K562 (cell line): Measurements from ENCODE around the gene CDC14B.

ENCODE experiments used
- SIN3A ChIP-seq, 2 experiments: fragments of 150-350 bp in 1 of 2; IDR thresholded peaks; 2 replicates each; pipeline ENCODE4 v1.6.1; 2011 to 2016; ENCODE audit warnings: borderline replicate concordance in 2 of 2, low read depth in 2 of 2, low read length in 2 of 2, mild to moderate bottlenecking in 2 of 2, moderate library complexity in 2 of 2; ENCODE audit not compliant: control insufficient read depth in 1 of 2
- TF ChIP-seq, protein P1 (sequence below), 2 experiments: fragments of 450-650 bp; formaldehyde crosslinking in 1 of 2; IDR thresholded peaks; 2 replicates each; pipeline versions ENCODE4 v1.4.0 to v1.6.1; 2014 to 2020; ENCODE audit warnings: mild to moderate bottlenecking in 2 of 2, borderline replicate concordance in 1 of 2, low read depth in 1 of 2
- TF ChIP-seq, protein P2 (sequence below): sonication (generic); formaldehyde crosslinking; IDR thresholded peaks from 2 replicates; pipeline ENCODE4 v1.8.0; 2022; ENCODE audit warnings: mild to moderate bottlenecking, missing genetic modification reagents

DNA sequence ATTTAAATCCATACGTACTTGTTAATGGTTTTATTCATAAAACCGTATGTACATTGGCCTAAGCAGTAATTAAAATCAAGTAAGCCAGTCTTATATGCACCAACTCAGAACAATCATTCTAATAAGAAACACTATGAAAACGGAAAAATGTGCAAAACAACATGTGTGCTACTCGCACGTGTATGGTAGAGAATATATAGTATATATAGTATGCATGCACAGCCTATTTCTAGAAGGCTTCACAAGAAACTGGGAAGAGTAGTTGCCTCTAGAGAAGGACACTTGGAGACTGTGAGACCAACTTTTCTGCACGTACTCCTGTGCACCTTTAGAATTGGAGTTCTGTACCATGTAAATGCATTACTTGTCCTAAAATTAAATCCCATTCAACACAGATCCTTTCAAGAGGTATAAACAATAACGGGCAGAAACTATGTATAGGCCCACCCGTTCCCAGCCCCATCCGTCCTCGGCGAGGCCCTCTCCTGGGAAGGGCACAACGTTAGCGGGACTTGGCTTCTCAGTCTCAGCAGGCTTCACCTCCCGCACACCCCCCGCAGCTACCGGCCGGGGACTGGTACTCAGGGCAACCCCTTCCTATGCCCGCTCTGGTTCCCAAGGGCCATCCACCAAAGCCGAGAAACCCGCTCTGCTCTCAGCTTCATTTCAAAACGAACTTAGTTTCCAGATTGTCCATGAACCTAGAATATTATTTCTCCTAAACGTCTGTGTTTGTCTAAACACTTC, 2.0 kb downstream of the CDC14B start:
- TF ChIP-seq, protein P1, sequence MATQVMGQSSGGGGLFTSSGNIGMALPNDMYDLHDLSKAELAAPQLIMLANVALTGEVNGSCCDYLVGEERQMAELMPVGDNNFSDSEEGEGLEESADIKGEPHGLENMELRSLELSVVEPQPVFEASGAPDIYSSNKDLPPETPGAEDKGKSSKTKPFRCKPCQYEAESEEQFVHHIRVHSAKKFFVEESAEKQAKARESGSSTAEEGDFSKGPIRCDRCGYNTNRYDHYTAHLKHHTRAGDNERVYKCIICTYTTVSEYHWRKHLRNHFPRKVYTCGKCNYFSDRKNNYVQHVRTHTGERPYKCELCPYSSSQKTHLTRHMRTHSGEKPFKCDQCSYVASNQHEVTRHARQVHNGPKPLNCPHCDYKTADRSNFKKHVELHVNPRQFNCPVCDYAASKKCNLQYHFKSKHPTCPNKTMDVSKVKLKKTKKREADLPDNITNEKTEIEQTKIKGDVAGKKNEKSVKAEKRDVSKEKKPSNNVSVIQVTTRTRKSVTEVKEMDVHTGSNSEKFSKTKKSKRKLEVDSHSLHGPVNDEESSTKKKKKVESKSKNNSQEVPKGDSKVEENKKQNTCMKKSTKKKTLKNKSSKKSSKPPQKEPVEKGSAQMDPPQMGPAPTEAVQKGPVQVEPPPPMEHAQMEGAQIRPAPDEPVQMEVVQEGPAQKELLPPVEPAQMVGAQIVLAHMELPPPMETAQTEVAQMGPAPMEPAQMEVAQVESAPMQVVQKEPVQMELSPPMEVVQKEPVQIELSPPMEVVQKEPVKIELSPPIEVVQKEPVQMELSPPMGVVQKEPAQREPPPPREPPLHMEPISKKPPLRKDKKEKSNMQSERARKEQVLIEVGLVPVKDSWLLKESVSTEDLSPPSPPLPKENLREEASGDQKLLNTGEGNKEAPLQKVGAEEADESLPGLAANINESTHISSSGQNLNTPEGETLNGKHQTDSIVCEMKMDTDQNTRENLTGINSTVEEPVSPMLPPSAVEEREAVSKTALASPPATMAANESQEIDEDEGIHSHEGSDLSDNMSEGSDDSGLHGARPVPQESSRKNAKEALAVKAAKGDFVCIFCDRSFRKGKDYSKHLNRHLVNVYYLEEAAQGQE (IDR thresholded peaks at IDR 0.05; ENCODE audit: borderline replicate concordance), result no peak
- TF ChIP-seq, protein P1 (CRISPR knock-in tag; IDR thresholded peaks at IDR 0.05; ENCODE audit: low read depth), result no peak
- TF ChIP-seq, protein P2, sequence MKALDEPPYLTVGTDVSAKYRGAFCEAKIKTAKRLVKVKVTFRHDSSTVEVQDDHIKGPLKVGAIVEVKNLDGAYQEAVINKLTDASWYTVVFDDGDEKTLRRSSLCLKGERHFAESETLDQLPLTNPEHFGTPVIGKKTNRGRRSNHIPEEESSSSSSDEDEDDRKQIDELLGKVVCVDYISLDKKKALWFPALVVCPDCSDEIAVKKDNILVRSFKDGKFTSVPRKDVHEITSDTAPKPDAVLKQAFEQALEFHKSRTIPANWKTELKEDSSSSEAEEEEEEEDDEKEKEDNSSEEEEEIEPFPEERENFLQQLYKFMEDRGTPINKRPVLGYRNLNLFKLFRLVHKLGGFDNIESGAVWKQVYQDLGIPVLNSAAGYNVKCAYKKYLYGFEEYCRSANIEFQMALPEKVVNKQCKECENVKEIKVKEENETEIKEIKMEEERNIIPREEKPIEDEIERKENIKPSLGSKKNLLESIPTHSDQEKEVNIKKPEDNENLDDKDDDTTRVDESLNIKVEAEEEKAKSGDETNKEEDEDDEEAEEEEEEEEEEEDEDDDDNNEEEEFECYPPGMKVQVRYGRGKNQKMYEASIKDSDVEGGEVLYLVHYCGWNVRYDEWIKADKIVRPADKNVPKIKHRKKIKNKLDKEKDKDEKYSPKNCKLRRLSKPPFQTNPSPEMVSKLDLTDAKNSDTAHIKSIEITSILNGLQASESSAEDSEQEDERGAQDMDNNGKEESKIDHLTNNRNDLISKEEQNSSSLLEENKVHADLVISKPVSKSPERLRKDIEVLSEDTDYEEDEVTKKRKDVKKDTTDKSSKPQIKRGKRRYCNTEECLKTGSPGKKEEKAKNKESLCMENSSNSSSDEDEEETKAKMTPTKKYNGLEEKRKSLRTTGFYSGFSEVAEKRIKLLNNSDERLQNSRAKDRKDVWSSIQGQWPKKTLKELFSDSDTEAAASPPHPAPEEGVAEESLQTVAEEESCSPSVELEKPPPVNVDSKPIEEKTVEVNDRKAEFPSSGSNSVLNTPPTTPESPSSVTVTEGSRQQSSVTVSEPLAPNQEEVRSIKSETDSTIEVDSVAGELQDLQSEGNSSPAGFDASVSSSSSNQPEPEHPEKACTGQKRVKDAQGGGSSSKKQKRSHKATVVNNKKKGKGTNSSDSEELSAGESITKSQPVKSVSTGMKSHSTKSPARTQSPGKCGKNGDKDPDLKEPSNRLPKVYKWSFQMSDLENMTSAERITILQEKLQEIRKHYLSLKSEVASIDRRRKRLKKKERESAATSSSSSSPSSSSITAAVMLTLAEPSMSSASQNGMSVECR (CRISPR knock-in tag), result no peak
- TF ChIP-seq SIN3A (IDR thresholded peaks at IDR 0.05; ENCODE audit: borderline replicate concordance in 2 of 2, control insufficient read depth in 1 of 2, low read depth in 2 of 2, low read length in 2 of 2), result no peak
